ENCODE results near the gene SSC5D.

Gene SSC5D

DNA sequence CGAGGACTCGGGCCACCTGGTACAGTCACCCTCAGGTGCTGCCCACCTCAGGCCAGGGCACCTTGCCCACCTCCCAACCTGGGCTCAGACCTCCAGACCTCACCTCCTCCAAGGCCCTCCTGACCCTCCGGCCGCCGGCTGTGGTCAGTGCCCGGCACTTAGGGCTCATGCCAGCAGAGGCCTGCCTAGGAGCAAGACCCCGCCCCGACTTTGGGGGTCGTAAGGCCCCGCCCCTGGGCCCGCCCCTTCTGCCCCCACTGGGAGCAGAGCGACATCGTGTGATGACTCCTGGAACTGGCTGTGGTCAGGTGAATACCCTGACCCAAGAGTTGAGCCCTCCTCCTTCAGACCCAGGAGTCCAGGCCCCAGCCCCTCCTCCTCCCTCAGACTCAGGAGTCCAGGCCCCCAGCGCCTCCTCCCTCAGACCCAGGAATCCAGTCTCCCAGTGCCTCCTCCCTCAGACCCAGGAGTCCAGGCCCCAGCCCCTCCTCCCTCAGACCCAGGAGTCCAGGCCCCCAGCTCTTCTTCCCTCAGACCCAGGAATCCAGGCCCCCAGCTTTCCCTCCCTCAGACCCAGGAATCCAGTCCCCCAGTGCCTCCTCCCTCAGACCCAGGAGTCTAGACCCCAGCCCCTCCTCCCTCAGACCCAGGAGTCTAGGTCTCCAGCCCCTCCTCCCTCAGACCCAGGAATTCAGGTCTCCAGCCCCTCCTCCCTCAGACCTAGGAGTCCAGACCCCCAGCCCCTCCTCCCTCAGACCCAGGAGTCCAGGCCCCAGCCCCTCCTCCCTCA lies 48.9 kb downstream of the SSC5D start, which contains the start of gene SBK2:
Gene SBK2, minus strand, starts transcription at position 183 of the 790 bp plus-strand sequence. CDS start 839 bp downstream, outside the sequence.
- FAIRE-seq (no peak), DNase-seq (ENCODE audit: insufficient read length, low spot score) (no peak)
- TF ChIP-seq, protein P1, sequence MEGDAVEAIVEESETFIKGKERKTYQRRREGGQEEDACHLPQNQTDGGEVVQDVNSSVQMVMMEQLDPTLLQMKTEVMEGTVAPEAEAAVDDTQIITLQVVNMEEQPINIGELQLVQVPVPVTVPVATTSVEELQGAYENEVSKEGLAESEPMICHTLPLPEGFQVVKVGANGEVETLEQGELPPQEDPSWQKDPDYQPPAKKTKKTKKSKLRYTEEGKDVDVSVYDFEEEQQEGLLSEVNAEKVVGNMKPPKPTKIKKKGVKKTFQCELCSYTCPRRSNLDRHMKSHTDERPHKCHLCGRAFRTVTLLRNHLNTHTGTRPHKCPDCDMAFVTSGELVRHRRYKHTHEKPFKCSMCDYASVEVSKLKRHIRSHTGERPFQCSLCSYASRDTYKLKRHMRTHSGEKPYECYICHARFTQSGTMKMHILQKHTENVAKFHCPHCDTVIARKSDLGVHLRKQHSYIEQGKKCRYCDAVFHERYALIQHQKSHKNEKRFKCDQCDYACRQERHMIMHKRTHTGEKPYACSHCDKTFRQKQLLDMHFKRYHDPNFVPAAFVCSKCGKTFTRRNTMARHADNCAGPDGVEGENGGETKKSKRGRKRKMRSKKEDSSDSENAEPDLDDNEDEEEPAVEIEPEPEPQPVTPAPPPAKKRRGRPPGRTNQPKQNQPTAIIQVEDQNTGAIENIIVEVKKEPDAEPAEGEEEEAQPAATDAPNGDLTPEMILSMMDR (IDR thresholded peaks at IDR 0.05; ENCODE audit: insufficient read depth, missing control alignments), result peak; percentile 13

DNA sequence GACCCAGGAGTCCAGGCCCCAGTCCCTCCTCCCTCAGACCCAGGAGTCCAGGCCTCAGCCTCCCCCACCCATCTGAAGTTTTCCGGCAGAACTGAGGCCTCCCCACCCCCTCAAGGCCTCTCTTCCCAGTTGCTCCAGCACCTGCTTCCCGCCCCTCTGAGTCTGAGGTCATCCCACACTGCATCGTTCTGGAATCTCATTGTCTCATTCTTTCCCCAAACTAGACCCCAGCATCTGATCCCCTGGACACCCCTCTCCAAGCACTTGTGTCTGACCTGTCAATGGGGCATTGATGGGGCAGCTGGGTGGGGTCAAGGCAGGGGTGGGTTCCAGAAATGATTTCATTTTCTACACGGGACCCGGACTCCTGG lies 49.5 kb downstream of the SSC5D start:
- DNase-seq (ENCODE audit: insufficient read length, low spot score), result no peak
- TF ChIP-seq, protein P1 (IDR thresholded peaks at IDR 0.05; ENCODE audit: insufficient read depth, missing control alignments), result no peak
- FAIRE-seq, result no peak

- no peak for FAIRE-seq
- DNase-seq (ENCODE audit: insufficient read length, low spot score), result no peak
- TF ChIP-seq, protein P1 (IDR thresholded peaks at IDR 0.05; ENCODE audit: insufficient read depth, missing control alignments), result no peak
These were observed 49.9 kb downstream of the SSC5D start for GRCh38 chr19:55538132-55538531.

GRCh38 chr19:55539090-55539984 lies 51.1 kb downstream of the SSC5D start:
- no peak for FAIRE-seq
- TF ChIP-seq, protein P1 (IDR thresholded peaks at IDR 0.05; ENCODE audit: insufficient read depth, missing control alignments), result no peak
- no peak for DNase-seq (ENCODE audit: insufficient read length, low spot score)

DNA sequence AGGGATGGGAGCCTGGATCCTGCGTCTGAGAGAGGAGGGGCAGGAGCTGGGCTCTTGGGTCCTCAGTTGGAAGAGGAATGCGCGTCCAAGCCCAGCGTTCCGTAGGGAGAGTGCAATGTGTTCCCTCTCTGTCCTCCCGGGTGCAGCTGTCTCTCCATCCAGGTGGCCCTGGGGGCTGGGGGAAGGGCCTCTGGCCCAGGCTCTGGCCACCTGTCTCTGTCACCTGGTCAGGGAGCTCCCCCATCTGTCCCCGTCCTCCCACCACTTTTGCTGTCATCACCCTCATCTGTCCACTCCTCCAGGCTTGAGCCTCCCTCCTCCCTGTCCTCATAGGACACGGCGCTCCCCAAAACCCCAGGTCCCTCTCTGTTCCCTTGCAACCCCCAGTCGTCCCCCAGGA lies 52.4 kb downstream of the SSC5D start:
- no peak for FAIRE-seq
- TF ChIP-seq, protein P1 (IDR thresholded peaks at IDR 0.05; ENCODE audit: insufficient read depth, missing control alignments), result no peak

GRCh38 chr19:55541091-55541490 lies 52.9 kb downstream of the SSC5D start:
- FAIRE-seq, result no peak
- DNase-seq (ENCODE audit: insufficient read length, low spot score), result no peak
- TF ChIP-seq, protein P1 (IDR thresholded peaks at IDR 0.05; ENCODE audit: insufficient read depth, missing control alignments), result no peak

More for the DNA sequence above, 52.4 kb downstream of the SSC5D start:
- no peak for DNase-seq (ENCODE audit: insufficient read length, low spot score)
